22Rv1 (cell line): ENCODE results near the gene RIT1.

Experiments used
- H3K27ac ChIP-seq: fragments of 450-650 bp; 2 replicates; pipeline ENCODE4 v1.5.1; 2017
- ZFX ChIP-seq: fragments of 450-650 bp; IDR thresholded peaks from 2 replicates; pipeline ENCODE4 v1.6.1; 2017; ENCODE audit warnings: antibody characterized with exemption, borderline replicate concordance
- TF ChIP-seq, protein P1 (sequence below): fragments of 450-650 bp; IDR thresholded peaks from 2 replicates; pipeline ENCODE4 v1.5.1; 2017; ENCODE audit warnings: mild to moderate bottlenecking

The RIT1 gene

DNA sequence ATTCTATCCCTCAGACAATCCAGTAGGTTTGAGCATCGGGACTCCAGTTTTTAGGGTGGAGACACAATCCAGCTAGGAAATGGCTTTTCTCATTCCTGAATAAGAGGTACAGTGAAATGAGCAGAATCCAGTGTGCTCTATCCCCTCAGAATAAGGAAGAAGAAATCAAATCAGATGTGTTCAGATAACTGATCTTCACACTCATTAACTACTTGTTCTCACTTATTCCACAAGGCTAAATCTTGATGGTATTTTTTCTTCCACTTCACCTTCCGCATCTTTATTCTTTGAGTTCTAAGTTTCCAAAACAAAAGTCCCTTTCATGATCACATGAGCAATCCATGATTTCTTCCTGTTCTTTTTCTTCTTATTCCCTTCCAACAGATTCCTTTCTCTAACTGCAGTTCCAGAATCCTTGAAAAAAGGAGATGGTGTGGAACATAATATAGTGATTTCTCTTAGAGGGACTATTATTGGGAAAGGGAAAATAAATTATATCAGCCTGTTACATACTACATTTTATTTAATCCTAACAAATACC, 50.1 kb downstream of the RIT1 start:
- no peak for TF ChIP-seq ZFX
- TF ChIP-seq, protein P1, sequence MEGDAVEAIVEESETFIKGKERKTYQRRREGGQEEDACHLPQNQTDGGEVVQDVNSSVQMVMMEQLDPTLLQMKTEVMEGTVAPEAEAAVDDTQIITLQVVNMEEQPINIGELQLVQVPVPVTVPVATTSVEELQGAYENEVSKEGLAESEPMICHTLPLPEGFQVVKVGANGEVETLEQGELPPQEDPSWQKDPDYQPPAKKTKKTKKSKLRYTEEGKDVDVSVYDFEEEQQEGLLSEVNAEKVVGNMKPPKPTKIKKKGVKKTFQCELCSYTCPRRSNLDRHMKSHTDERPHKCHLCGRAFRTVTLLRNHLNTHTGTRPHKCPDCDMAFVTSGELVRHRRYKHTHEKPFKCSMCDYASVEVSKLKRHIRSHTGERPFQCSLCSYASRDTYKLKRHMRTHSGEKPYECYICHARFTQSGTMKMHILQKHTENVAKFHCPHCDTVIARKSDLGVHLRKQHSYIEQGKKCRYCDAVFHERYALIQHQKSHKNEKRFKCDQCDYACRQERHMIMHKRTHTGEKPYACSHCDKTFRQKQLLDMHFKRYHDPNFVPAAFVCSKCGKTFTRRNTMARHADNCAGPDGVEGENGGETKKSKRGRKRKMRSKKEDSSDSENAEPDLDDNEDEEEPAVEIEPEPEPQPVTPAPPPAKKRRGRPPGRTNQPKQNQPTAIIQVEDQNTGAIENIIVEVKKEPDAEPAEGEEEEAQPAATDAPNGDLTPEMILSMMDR: no peak
- H3K27ac ChIP-seq: no peak overlapping the region

GRCh38 chr1:155859881-155860871, 51.0 kb downstream of the RIT1 start:
- H3K27ac ChIP-seq: no peak overlapping the region
- TF ChIP-seq, protein P1: no peak
- no peak for TF ChIP-seq ZFX

DNA sequence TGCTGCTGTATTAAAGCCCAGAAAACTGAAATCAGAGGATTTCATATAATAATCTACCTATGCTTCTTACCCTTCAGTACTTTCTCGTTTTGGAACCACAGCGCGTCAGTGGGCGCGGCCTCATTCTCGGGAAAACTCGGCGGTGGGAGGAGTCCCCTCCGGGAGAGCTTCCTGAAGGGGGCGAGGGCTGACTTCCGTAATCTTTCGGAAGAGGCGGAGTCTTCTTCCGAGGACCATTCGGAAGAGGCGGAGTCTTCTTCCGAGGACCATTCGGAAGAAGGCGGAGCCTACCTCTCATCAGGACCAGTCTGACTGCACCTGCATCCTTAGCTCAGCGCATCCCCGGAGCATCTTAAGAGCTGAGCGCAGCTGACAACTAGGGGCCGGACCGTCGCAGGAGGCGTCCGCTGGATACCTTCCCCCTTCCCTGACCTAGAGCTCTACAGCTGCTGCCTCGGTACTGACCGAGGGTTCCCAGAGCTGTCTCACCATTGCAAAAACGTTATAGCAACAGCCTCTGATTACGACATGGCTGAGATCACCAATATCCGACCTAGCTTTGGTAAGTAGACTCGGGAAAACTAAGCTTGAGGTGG, 51.8 kb downstream of the RIT1 start, which contains the start of gene SYT11:
TSS of gene SYT11 (plus strand) at position 334 of the 596 bp plus-strand sequence. CDS start at position 529, 195 bp downstream.
- TF ChIP-seq ZFX: no peak
- TF ChIP-seq, protein P1: no peak
- peak within 1 kb of the TSS; percentile 70 for H3K27ac ChIP-seq

DNA sequence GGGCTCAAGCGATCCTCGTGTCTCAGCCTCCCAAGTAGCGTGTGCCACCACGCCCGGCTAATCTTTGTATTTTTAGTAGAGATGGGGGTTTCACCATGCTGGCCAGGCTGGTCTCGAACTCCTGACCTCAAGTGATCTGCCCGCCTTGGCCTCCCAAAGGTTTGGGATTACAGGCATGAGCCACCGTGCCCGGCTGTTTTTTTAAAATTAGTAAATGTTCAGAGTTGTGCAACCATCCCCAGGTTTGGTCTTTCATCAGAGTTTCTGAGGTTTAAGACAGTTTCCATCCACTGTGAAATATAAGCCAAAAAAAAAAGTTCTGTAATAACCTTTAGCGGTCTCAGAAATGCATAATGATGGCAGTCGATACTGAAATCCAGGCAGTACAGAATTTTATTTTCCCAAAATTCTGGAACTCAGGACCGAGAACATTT, 52.3 kb downstream of the RIT1 start:
- TF ChIP-seq ZFX: no peak
- TF ChIP-seq, protein P1: no peak
- H3K27ac ChIP-seq: peak overlapping the region; percentile 70

- H3K27ac ChIP-seq: peak within 1 kb of the TSS; percentile 70
Measured at GRCh38 chr1:155856975-155857930, 53.9 kb downstream of the RIT1 start, which contains the start of gene GON4L. Gene GON4L (minus strand): TSS chr1:155857214. CDS start chr1:155853780, 3,434 bp downstream.

More at GRCh38 chr1:155856975-155857930, 53.9 kb downstream of the RIT1 start, which contains the start of gene GON4L:
- TF ChIP-seq, protein P1: no peak
- TF ChIP-seq ZFX: no peak
